ENCODE results near the gene LRRC52.

The LRRC52 gene

DNA sequence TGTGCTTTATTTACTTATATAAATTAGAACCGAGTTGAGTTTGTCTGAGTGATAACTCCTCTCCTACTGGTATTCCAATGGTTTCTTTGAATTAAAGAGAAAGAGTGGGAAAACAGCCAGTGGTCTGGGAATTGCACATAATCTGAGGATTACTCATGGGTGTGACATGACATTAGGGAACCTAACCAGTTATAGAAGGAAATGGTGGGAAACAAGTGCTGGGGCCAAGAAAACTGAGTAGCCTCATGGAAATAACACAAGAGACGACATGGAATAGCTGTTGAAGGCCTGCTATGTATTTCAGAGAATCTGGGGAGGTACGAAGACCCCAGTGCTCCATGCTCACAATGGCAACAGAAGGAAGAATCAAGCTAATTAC, 41.8 kb upstream of the LRRC52 start:
- Histone ChIP-seq H2AFZ (ENCODE audit: low read length) (no peak overlapping the region), H3K27ac (ENCODE audit: low read depth, low read length, poor library complexity, severe bottlenecking) (no peak overlapping the region), H3K27me3 (ENCODE audit: insufficient read depth, low read length) (no peaks in the 10 kb centered on the region), H3K9me2 (ENCODE audit: low read depth, low read length) (no peaks in the 10 kb centered on the region), H3K9me3 (ENCODE audit: low read length) (no peaks in the 10 kb centered on the region), H3K4me3 (ENCODE audit: low read depth, low read length, poor library complexity, severe bottlenecking) (no peak overlapping the region), H3K4me2 (ENCODE audit: low read length) (no peak overlapping the region), H3K9ac (ENCODE audit: low read length) (no peak overlapping the region), H3K4me1 (ENCODE audit: insufficient read depth, low read length, severe bottlenecking) (no peaks in the 10 kb centered on the region), H3F3A (ENCODE audit: insufficient read depth, low read length) (no peaks in the 10 kb centered on the region), H3K36me3 (ENCODE audit: insufficient read depth, low read length) (no peaks in the 10 kb centered on the region), H3K79me2 (ENCODE audit: insufficient read depth, low read length) (no peaks in the 10 kb centered on the region), H4K20me1 (ENCODE audit: insufficient read depth, low read length) (no peaks in the 10 kb centered on the region)
- no peak for TF ChIP-seq EZH2 (IDR thresholded peaks at IDR 0.05; ENCODE audit: borderline replicate concordance, low read length)
- TF ChIP-seq CTCF (IDR thresholded peaks at IDR 0.05; ENCODE audit: low read length) = no peak

DNA sequence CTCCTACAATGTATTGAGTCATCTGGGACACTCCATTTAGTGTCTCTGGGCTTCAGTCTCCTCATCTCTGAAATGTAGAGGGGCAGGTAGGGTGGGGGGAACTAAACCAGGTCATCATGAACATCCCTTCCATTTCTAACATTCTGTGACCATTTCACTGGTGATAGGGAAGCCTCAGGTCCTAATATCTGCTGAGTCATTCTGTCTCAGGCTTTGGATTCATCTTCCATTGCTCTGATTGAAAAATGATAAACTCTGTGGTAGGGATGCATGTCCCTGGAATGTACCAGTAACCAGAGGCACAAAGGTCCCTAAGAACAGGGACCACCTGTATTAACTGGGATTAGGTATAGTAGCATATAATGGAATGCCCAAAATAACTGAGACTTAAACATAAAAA, 36.2 kb upstream of the LRRC52 start:
- Histone ChIP-seq H3K79me2 (ENCODE audit: insufficient read depth, low read length) (no peaks in the 10 kb centered on the region), H3K9me3 (ENCODE audit: low read length) (no peaks in the 10 kb centered on the region), H3K9me2 (ENCODE audit: low read depth, low read length) (no peaks in the 10 kb centered on the region), H2AFZ (ENCODE audit: low read length) (no peak overlapping the region), H4K20me1 (ENCODE audit: insufficient read depth, low read length) (no peaks in the 10 kb centered on the region), H3K4me2 (ENCODE audit: low read length) (no peak overlapping the region), H3K4me3 (ENCODE audit: low read depth, low read length, poor library complexity, severe bottlenecking) (no peak overlapping the region), H3K27me3 (ENCODE audit: insufficient read depth, low read length) (no peaks in the 10 kb centered on the region), H3F3A (ENCODE audit: insufficient read depth, low read length) (no peaks in the 10 kb centered on the region), H3K27ac (ENCODE audit: low read depth, low read length, poor library complexity, severe bottlenecking) (no peak overlapping the region), H3K36me3 (ENCODE audit: insufficient read depth, low read length) (no peaks in the 10 kb centered on the region), H3K9ac (ENCODE audit: low read length) (no peak overlapping the region), H3K4me1 (ENCODE audit: insufficient read depth, low read length, severe bottlenecking) (no peaks in the 10 kb centered on the region)
- TF ChIP-seq CTCF (IDR thresholded peaks at IDR 0.05; ENCODE audit: low read length) = no peak
- no peak for TF ChIP-seq EZH2 (IDR thresholded peaks at IDR 0.05; ENCODE audit: borderline replicate concordance, low read length)

DNA sequence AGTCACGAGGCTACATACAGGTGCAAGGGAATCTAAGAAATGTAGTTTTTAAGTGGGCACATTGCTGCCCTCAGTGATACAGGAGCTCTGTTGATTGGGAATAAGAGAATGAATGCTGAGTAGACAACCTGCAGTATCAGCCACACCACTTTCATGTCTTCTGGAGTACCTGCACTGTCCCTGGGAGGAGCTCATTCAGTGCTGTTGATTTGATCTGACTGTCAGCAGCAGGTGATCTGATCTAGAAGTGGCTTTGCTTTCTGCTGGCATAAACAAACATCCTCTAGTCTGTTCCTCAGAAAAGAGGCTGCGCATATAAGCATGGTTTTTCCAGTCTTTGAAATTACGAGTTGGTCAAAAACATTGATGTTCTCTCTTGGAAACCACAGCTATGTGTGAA, 35.5 kb upstream of the LRRC52 start:
- no peak overlapping the region for H2AFZ ChIP-seq (ENCODE audit: low read length)
- H3K4me1 ChIP-seq (ENCODE audit: insufficient read depth, low read length, severe bottlenecking) = no peaks in the 10 kb centered on the region
- no peak overlapping the region for H3K4me2 ChIP-seq (ENCODE audit: low read length)
- H3K9me2 ChIP-seq (ENCODE audit: low read depth, low read length) = no peaks in the 10 kb centered on the region
- no peaks in the 10 kb centered on the region for H3F3A ChIP-seq (ENCODE audit: insufficient read depth, low read length)
- no peak overlapping the region for H3K27ac ChIP-seq (ENCODE audit: low read depth, low read length, poor library complexity, severe bottlenecking)
- no peak overlapping the region for H3K4me3 ChIP-seq (ENCODE audit: low read depth, low read length, poor library complexity, severe bottlenecking)
- no peaks in the 10 kb centered on the region for H3K27me3 ChIP-seq (ENCODE audit: insufficient read depth, low read length)
- no peaks in the 10 kb centered on the region for H3K79me2 ChIP-seq (ENCODE audit: insufficient read depth, low read length)
- no peaks in the 10 kb centered on the region for H4K20me1 ChIP-seq (ENCODE audit: insufficient read depth, low read length)
- TF ChIP-seq CTCF (IDR thresholded peaks at IDR 0.05; ENCODE audit: low read length) = no peak
- TF ChIP-seq EZH2 (IDR thresholded peaks at IDR 0.05; ENCODE audit: borderline replicate concordance, low read length) = no peak
- H3K36me3 ChIP-seq (ENCODE audit: insufficient read depth, low read length) = no peaks in the 10 kb centered on the region
- H3K9ac ChIP-seq (ENCODE audit: low read length) = no peak overlapping the region
- no peaks in the 10 kb centered on the region for H3K9me3 ChIP-seq (ENCODE audit: low read length)

All from OCI-LY1 (cell line).